MM.1S (cell line): ENCODE measurements around the gene CFAP61.

Experiments
- DNase-seq: peaks from one replicate; pipeline ENCODE4 v3.0.0-alpha.2; 2015
- H2AFZ ChIP-seq: fragments of 300-600 bp; sonication (generic); 2 replicates; pipeline ENCODE4 v1.6.0; 2016; ENCODE audit warnings: antibody characterized with exemption, low read length
- H3F3A ChIP-seq: fragments of 300-600 bp; sonication (generic); 2 replicates; pipeline ENCODE4 v1.6.1; 2016; ENCODE audit warnings: mild to moderate bottlenecking, antibody characterized with exemption, low read length, moderate library complexity, mixed read lengths; ENCODE audit not compliant: insufficient read depth
- H3K27ac ChIP-seq: fragments of 300-600 bp; sonication (generic); 2 replicates; pipeline ENCODE4 v1.5.1; 2016; ENCODE audit warnings: mild to moderate bottlenecking, low read length
- H3K27me3 ChIP-seq: fragments of 300-600 bp; sonication (generic); replicated peaks from 2 replicates; pipeline ENCODE4 v1.6.0; 2016; ENCODE audit warnings: low read length; ENCODE audit not compliant: insufficient read depth
- H3K36me3 ChIP-seq: fragments of 300-600 bp; sonication (generic); replicated peaks from 2 replicates; pipeline ENCODE4 v1.6.1; 2016; ENCODE audit warnings: mild to moderate bottlenecking, low read length, mixed read lengths; ENCODE audit not compliant: insufficient read depth
- H3K4me1 ChIP-seq: fragments of 300-600 bp; sonication (generic); 2 replicates; pipeline ENCODE4 v1.6.1; 2016; ENCODE audit warnings: low read length, mixed read lengths
- H3K4me2 ChIP-seq: fragments of 300-600 bp; sonication (generic); 2 replicates; pipeline ENCODE4 v1.6.0; 2016; ENCODE audit warnings: low read depth, low read length
- H3K4me3 ChIP-seq: fragments of 300-600 bp; sonication (generic); 2 replicates; pipeline ENCODE4 v1.5.1; 2016; ENCODE audit warnings: low read length, mixed read lengths
- H3K79me2 ChIP-seq: fragments of 300-600 bp; sonication (generic); 2 replicates; pipeline ENCODE4 v1.6.1; 2016; ENCODE audit warnings: mixed run types, low read length, mixed read lengths
- H3K9ac ChIP-seq: fragments of 300-600 bp; sonication (generic); 2 replicates; pipeline ENCODE4 v1.6.1; 2016; ENCODE audit warnings: low read length, mixed read lengths
- H3K9me2 ChIP-seq: fragments of 300-600 bp; sonication (generic); replicated peaks from 2 replicates; pipeline ENCODE4 v1.6.1; 2016; ENCODE audit warnings: mild to moderate bottlenecking, low read length, mixed read lengths; ENCODE audit not compliant: insufficient read depth
- H3K9me3 ChIP-seq: fragments of 300-600 bp; sonication (generic); replicated peaks from 2 replicates; pipeline ENCODE4 v1.6.1; 2016; ENCODE audit warnings: mild to moderate bottlenecking, low read length, mixed read lengths; ENCODE audit not compliant: insufficient read depth
- H4K20me1 ChIP-seq: fragments of 300-600 bp; sonication (generic); 2 replicates; pipeline ENCODE4 v1.6.1; 2016; ENCODE audit warnings: mild to moderate bottlenecking, low read length, moderate library complexity, mixed read lengths; ENCODE audit not compliant: insufficient read depth
- CTCF ChIP-seq: fragments of 300-600 bp; sonication (generic); IDR thresholded peaks from 2 replicates; pipeline ENCODE4 v1.5.1; 2016; ENCODE audit warnings: antibody characterized with exemption, low read length, mixed read lengths
- EZH2 ChIP-seq: fragments of 300-600 bp; sonication (generic); optimal IDR thresholded peaks from 2 replicates; pipeline ENCODE3; 2017; ENCODE audit warnings: low read depth, mild to moderate bottlenecking, antibody characterized with exemption, low read length, mixed read lengths
- EZH2phosphoT487 ChIP-seq: fragments of 300-600 bp; sonication (generic); IDR thresholded peaks from 2 replicates; pipeline ENCODE4 v1.6.1; 2018; ENCODE audit warnings: antibody characterized with exemption, low read length

Gene CFAP61

GRCh38 chr20:20201639-20202038 lies 149.3 kb downstream of the CFAP61 start:
- Histone ChIP-seq H3K27me3 (no peaks in the 10 kb centered on the region), H4K20me1 (no peaks in the 10 kb centered on the region)

GRCh38 chr20:20202768-20203167 lies 150.4 kb downstream of the CFAP61 start:
- H3K4me2 ChIP-seq: no peak overlapping the region
- H3K4me1 ChIP-seq: peaks cover 24% of the 10 kb centered on the region
- H2AFZ ChIP-seq: no peak overlapping the region
- H3K27me3 ChIP-seq: no peaks in the 10 kb centered on the region
- no peaks in the 10 kb centered on the region for H3K9me3 ChIP-seq
- DNase-seq: no peak
- TF ChIP-seq EZH2phosphoT487 (no peak), CTCF (no peak), EZH2 (no peak)
- H3K9me2 ChIP-seq: no peaks in the 10 kb centered on the region
- no peaks in the 10 kb centered on the region for H3K79me2 ChIP-seq
- H4K20me1 ChIP-seq: no peaks in the 10 kb centered on the region
- no peak overlapping the region for H3K4me3 ChIP-seq
- H3K9ac ChIP-seq: no peak overlapping the region
- H3K36me3 ChIP-seq: no peaks in the 10 kb centered on the region
- H3F3A ChIP-seq: peaks cover 18% of the 10 kb centered on the region
- H3K27ac ChIP-seq: no peak overlapping the region

More at GRCh38 chr20:20201639-20202038, 149.3 kb downstream of the CFAP61 start:
- no peak overlapping the region for H3K27ac ChIP-seq
- no peaks in the 10 kb centered on the region for H3K79me2 ChIP-seq
- H3K4me3 ChIP-seq: no peak overlapping the region
- TF ChIP-seq CTCF (no peak), EZH2phosphoT487 (no peak)
- no peak overlapping the region for H3K4me2 ChIP-seq
- no peaks in the 10 kb centered on the region for H3K9me2 ChIP-seq
- peaks cover 19% of the 10 kb centered on the region for H3K4me1 ChIP-seq
- H2AFZ ChIP-seq: no peak overlapping the region
- DNase-seq: no peak
- peaks cover 7% of the 10 kb centered on the region for H3F3A ChIP-seq
- no peak overlapping the region for H3K9ac ChIP-seq
- no peaks in the 10 kb centered on the region for H3K9me3 ChIP-seq
- H3K36me3 ChIP-seq: no peaks in the 10 kb centered on the region

GRCh38 chr20:20203784-20204183 lies 151.5 kb downstream of the CFAP61 start:
- Histone ChIP-seq H3K27ac (no peak overlapping the region), H3K79me2 (no peaks in the 10 kb centered on the region), H3F3A (peaks cover 25% of the 10 kb centered on the region), H3K36me3 (no peaks in the 10 kb centered on the region), H2AFZ (no peak overlapping the region), H3K9me2 (no peaks in the 10 kb centered on the region), H3K9me3 (no peaks in the 10 kb centered on the region), H3K9ac (no peak overlapping the region), H3K4me1 (peaks cover 33% of the 10 kb centered on the region), H3K4me2 (no peak overlapping the region), H4K20me1 (no peaks in the 10 kb centered on the region), H3K27me3 (no peaks in the 10 kb centered on the region), H3K4me3 (no peak overlapping the region)
- DNase-seq: no peak
- no peak for TF ChIP-seq EZH2
- no peak for TF ChIP-seq CTCF
- TF ChIP-seq EZH2phosphoT487: no peak

- DNase-seq: no peak
These were observed 151.9 kb downstream of the CFAP61 start for GRCh38 chr20:20204256-20204655.

More at GRCh38 chr20:20204256-20204655, 151.9 kb downstream of the CFAP61 start:
- Histone ChIP-seq H3K79me2 (no peaks in the 10 kb centered on the region), H3K9me3 (no peaks in the 10 kb centered on the region), H3K9me2 (no peaks in the 10 kb centered on the region), H3K4me3 (no peak overlapping the region), H3K36me3 (no peaks in the 10 kb centered on the region), H4K20me1 (no peaks in the 10 kb centered on the region), H3K27ac (no peak overlapping the region), H3K27me3 (no peaks in the 10 kb centered on the region), H2AFZ (no peak overlapping the region), H3K4me1 (peaks cover 36% of the 10 kb centered on the region), H3K9ac (no peak overlapping the region), H3F3A (peaks cover 25% of the 10 kb centered on the region), H3K4me2 (no peak overlapping the region)
- no peak for TF ChIP-seq CTCF
- no peak for TF ChIP-seq EZH2
- TF ChIP-seq EZH2phosphoT487: no peak
